Measurements from ENCODE around the gene GNB1L. TPM values are rescaled to one million over a fixed set of nuclear protein-coding genes. Genes with fewer than 3 reads are reported as not detected.

The GNB1L gene
- total RNA-seq, 2 donors from 2014 or later = 5.6 to 12.0 TPM

DNA sequence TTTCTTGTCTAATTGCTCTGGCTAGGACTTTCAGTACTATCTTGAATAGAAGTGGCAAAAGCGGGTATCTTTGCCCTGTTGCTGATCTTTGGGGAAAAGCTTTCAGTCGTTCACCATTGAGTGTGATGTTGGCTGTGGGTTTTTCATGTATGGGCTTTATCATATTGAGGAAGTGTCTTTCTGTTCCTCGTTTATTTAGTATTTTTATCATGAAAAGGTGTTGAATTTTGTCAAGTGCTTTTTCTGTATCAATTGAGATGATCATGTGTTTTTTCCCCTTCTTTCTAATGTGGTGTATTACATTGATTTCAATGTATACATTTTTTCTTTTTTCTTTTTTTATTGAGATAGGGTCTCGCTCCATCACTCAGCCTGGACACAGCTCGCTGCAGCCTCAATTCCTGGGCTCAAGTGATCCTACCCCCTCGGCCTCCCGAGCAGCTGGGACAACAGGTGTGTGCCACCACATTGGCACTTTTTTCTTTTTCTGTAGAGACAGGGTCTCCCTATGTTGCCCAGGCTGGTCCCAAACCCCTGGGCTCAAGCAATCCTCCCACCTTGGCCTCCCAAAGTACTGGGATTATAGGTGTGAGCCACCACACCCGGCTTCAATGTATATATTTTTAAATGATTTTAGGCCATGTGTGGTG lies 5.3 kb upstream of the GNB1L start:
- DNase-seq (ENCODE audit: low spot score) = no peak
- Histone ChIP-seq H3K27me3 (replicated peaks; ENCODE audit: insufficient read depth) (no peaks in the 10 kb centered on the region), H3K4me1 (replicated peaks) (peaks cover 7% of the 10 kb centered on the region), H3K9me3 (no peaks in the 10 kb centered on the region), H3K36me3 (no peaks in the 10 kb centered on the region), H3K4me3 (no peak overlapping the region), H3K27ac (no peak overlapping the region)
- WGBS = 93% methylated on average over 8 of the region's 8 CpGs
- intact Hi-C loops (cut with DNase I) = no loop called here
- no peak for TF ChIP-seq POLR2AphosphoS5 (IDR thresholded peaks at IDR 0.05)

DNA sequence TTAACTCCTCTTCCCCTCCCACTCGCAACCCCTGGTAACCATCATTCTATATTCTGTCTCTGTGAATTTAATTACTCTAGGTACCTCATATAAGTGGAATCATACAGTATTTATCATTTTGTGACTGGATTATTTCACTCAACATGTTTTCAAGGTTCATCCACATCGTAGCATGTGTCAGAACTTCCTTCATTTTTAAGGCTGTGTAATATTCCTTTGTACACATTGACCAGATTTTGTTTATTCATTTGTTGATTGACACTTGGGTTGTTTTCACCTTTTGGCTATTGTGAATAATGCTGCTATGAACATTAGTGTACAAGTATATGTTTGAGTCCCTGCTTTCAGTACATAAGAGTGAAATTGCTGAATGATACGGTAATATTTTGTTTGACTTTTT lies 2.7 kb upstream of the GNB1L start:
- Histone ChIP-seq H3K9me3 (no peaks in the 10 kb centered on the region), H3K4me1 (replicated peaks) (peaks cover 19% of the 10 kb centered on the region), H3K27ac (no peak overlapping the region), H3K36me3 (no peaks in the 10 kb centered on the region), H3K4me3 (no peak overlapping the region), H3K27me3 (replicated peaks; ENCODE audit: insufficient read depth) (no peaks in the 10 kb centered on the region)
- 95% methylated on average over 3 of the region's 3 CpGs for WGBS
- intact Hi-C loops (cut with DNase I) = no loop called here
- no peak for DNase-seq (ENCODE audit: low spot score)
- no peak for TF ChIP-seq POLR2A (IDR thresholded peaks at IDR 0.05)
- TF ChIP-seq POLR2AphosphoS5 (IDR thresholded peaks at IDR 0.05) = no peak
- no peak for TF ChIP-seq CTCF (IDR thresholded peaks at IDR 0.05)

GRCh38 chr22:19855504-19856409 lies 1.1 kb upstream of the GNB1L start:
- TF ChIP-seq POLR2AphosphoS5 (IDR thresholded peaks at IDR 0.05) (no peak), CTCF (IDR thresholded peaks at IDR 0.05) (no peak), POLR2A (IDR thresholded peaks at IDR 0.05) (no peak)
- H3K4me1 ChIP-seq (replicated peaks) = peaks cover 23% of the 10 kb centered on the region
- H3K9me3 ChIP-seq = no peaks in the 10 kb centered on the region
- intact Hi-C loops (cut with DNase I) = no loop called here
- peaks cover 0 to 13% of the 10 kb centered on the region in 2 donors for H3K36me3 ChIP-seq
- H3K27ac ChIP-seq = peak overlapping the region; percentile 91 to 92
- WGBS = 8% methylated on average over 18 of the region's 24 CpGs
- peak overlapping the region; percentile 57 to 89 for H3K4me3 ChIP-seq
- DNase-seq (ENCODE audit: low spot score) = no peak
- no peaks in the 10 kb centered on the region for H3K27me3 ChIP-seq (replicated peaks; ENCODE audit: insufficient read depth)

GRCh38 chr22:19853879-19854777 lies 546 bp downstream of the GNB1L start:
- TF ChIP-seq POLR2AphosphoS5 (IDR thresholded peaks at IDR 0.05) (no peak), CTCF (IDR thresholded peaks at IDR 0.05) (no peak), POLR2A (IDR thresholded peaks at IDR 0.05) (no peak)
- no peaks in the 10 kb centered on the region for H3K9me3 ChIP-seq
- no peaks in the 10 kb centered on the region for H3K27me3 ChIP-seq (replicated peaks; ENCODE audit: insufficient read depth)
- H3K27ac ChIP-seq = peak overlapping the region; percentile 91 to 92
- H3K36me3 ChIP-seq = peaks cover 0 to 17% of the 10 kb centered on the region in 2 donors
- WGBS = 2% methylated on average over 40 of the region's 49 CpGs
- intact Hi-C loops (cut with DNase I) = no loop called here
- peaks cover 32% of the 10 kb centered on the region for H3K4me1 ChIP-seq (replicated peaks)
- H3K4me3 ChIP-seq = peak overlapping the region; percentile 57 to 89
- no peak for DNase-seq (ENCODE audit: low spot score)

All from prostate gland (tissue), 2 donors.